ENCODE measurements around the gene SIRT7.

GRCh38 chr17:81924557-81925532 is 6.9 kb upstream of the SIRT7 start:
- TF ChIP-seq REST (IDR thresholded peaks at IDR 0.05; ENCODE audit: low read depth, low read length) = no peak
- no peak for TF ChIP-seq GATA2 (CRISPR knock-in tag; IDR thresholded peaks at IDR 0.05)
- TF ChIP-seq ZBTB33 (IDR thresholded peaks at IDR 0.05; ENCODE audit: borderline replicate concordance, low read depth) = no peak
- TF ChIP-seq RXRA (IDR thresholded peaks at IDR 0.05; ENCODE audit: borderline replicate concordance, low read depth) = no peak
- no peak for TF ChIP-seq RFX5 (IDR thresholded peaks at IDR 0.05; ENCODE audit: low read length)
- TF ChIP-seq CTCF (IDR thresholded peaks at IDR 0.05) = no peak
- no peak for TF ChIP-seq MXI1 (IDR thresholded peaks at IDR 0.05; ENCODE audit: low read depth, low read length)
- TF ChIP-seq CHD2 (IDR thresholded peaks at IDR 0.05; ENCODE audit: low read length, partially characterized antibody) = no peak
- no peak for TF ChIP-seq NFIC (IDR thresholded peaks at IDR 0.05; ENCODE audit: borderline replicate concordance)
- TF ChIP-seq JUND (IDR thresholded peaks at IDR 0.05) = no peak
- no peak for TF ChIP-seq POLR2AphosphoS5 (IDR thresholded peaks at IDR 0.05; ENCODE audit: low read depth, low read length)
- no peak for TF ChIP-seq FOXM1 (IDR thresholded peaks at IDR 0.05; ENCODE audit: low read depth)
- no peak for TF ChIP-seq TAF1 (IDR thresholded peaks at IDR 0.05; ENCODE audit: borderline replicate concordance, low read depth, low read length)
- no peak for TF ChIP-seq TCF12 (IDR thresholded peaks at IDR 0.05)
